ENCODE results near the gene SLC16A2. TPM values are rescaled to one million over a fixed set of nuclear protein-coding genes. Genes with fewer than 3 reads are reported as not detected.

The SLC16A2 gene
- 17.7 to 23.1 TPM (median 18.3 TPM) in 3 replicates for total RNA-seq
- long read RNA-seq, full-length matches to known transcripts, result 13 of 25 reads
- long read RNA-seq, partial matches to known transcripts, result 12 of 25 reads
- long read RNA-seq, other reads (novel, unspliced or antisense), result 0 of 25 reads

GRCh38 chrX:74421036-74421739 is at the start of gene SLC16A2:
TSS of gene SLC16A2 (plus strand) at chrX:74421493. CDS start at chrX:74421638, 145 bp downstream.
- H3K4me3 Mint-ChIP-seq (ENCODE audit: unreplicated experiment), result peak within 1 kb of the TSS; percentile 82
- peak within 1 kb of the TSS; percentile 91 for H3K27ac Mint-ChIP-seq (ENCODE audit: unreplicated experiment)
- peaks cover 21% of the 10 kb centered on the region for H3K4me1 Mint-ChIP-seq (ENCODE audit: low read depth)
- H3K9me3 Mint-ChIP-seq (ENCODE audit: low read depth), result no peaks in the 10 kb centered on the region
- H3K27me3 Mint-ChIP-seq (ENCODE audit: low read depth), result no peaks in the 10 kb centered on the region
- DNase-seq (ENCODE audit: low spot score), result no peak
- no peaks in the 10 kb centered on the region for H3K36me3 Mint-ChIP-seq (ENCODE audit: low read depth)
- TF ChIP-seq CTCF (IDR thresholded peaks at IDR 0.05), result no peak

- DNase-seq (ENCODE audit: low spot score), result no peak
- H3K9me3 Mint-ChIP-seq (ENCODE audit: low read depth), result peaks cover 11% of the 10 kb centered on the region
- no peak for TF ChIP-seq CTCF (IDR thresholded peaks at IDR 0.05)
These were observed 49.0 kb upstream of the SLC16A2 start for GRCh38 chrX:74372272-74372671.

GRCh38 chrX:74377282-74377681 is 44.0 kb upstream of the SLC16A2 start:
- Mint-ChIP-seq H3K4me1 (ENCODE audit: low read depth) (no peaks in the 10 kb centered on the region), H3K27me3 (ENCODE audit: low read depth) (peaks cover 7% of the 10 kb centered on the region), H3K27ac (ENCODE audit: unreplicated experiment) (no peak overlapping the region), H3K9me3 (ENCODE audit: low read depth) (peaks cover 12% of the 10 kb centered on the region), H3K36me3 (ENCODE audit: low read depth) (no peaks in the 10 kb centered on the region), H3K4me3 (ENCODE audit: unreplicated experiment) (no peak overlapping the region)
- DNase-seq (ENCODE audit: low spot score), result no peak
- no peak for TF ChIP-seq CTCF (IDR thresholded peaks at IDR 0.05)

More at GRCh38 chrX:74372272-74372671, 49.0 kb upstream of the SLC16A2 start:
- no peaks in the 10 kb centered on the region for H3K36me3 Mint-ChIP-seq (ENCODE audit: low read depth)
- H3K27me3 Mint-ChIP-seq (ENCODE audit: low read depth), result peaks cover 7% of the 10 kb centered on the region
- no peak overlapping the region for H3K4me3 Mint-ChIP-seq (ENCODE audit: unreplicated experiment)
- peaks cover 2% of the 10 kb centered on the region for H3K4me1 Mint-ChIP-seq (ENCODE audit: low read depth)
- H3K27ac Mint-ChIP-seq (ENCODE audit: unreplicated experiment), result no peak overlapping the region

GRCh38 chrX:74382613-74383012 is 38.7 kb upstream of the SLC16A2 start:
- Mint-ChIP-seq H3K36me3 (ENCODE audit: low read depth) (no peaks in the 10 kb centered on the region), H3K4me1 (ENCODE audit: low read depth) (peaks cover 3% of the 10 kb centered on the region), H3K27ac (ENCODE audit: unreplicated experiment) (no peak overlapping the region), H3K4me3 (ENCODE audit: unreplicated experiment) (no peak overlapping the region), H3K27me3 (ENCODE audit: low read depth) (no peaks in the 10 kb centered on the region), H3K9me3 (ENCODE audit: low read depth) (peaks cover 5% of the 10 kb centered on the region)
- TF ChIP-seq CTCF (IDR thresholded peaks at IDR 0.05), result peak; percentile 80
- no peak for DNase-seq (ENCODE audit: low spot score)

GRCh38 chrX:74383611-74384010 is 37.7 kb upstream of the SLC16A2 start:
- no peaks in the 10 kb centered on the region for H3K36me3 Mint-ChIP-seq (ENCODE audit: low read depth)
- no peak overlapping the region for H3K4me3 Mint-ChIP-seq (ENCODE audit: unreplicated experiment)
- peaks cover 5% of the 10 kb centered on the region for H3K9me3 Mint-ChIP-seq (ENCODE audit: low read depth)
- H3K27me3 Mint-ChIP-seq (ENCODE audit: low read depth), result no peaks in the 10 kb centered on the region
- DNase-seq (ENCODE audit: low spot score), result no peak
- TF ChIP-seq CTCF (IDR thresholded peaks at IDR 0.05), result peak; percentile 79
- H3K27ac Mint-ChIP-seq (ENCODE audit: unreplicated experiment), result no peak overlapping the region
- H3K4me1 Mint-ChIP-seq (ENCODE audit: low read depth), result peaks cover 3% of the 10 kb centered on the region

Measured in chondrocyte (in vitro differentiated cells).